DOHH2 (cell line): Measurements from ENCODE around the gene LDAH.

Experiments
- H3F3A ChIP-seq: fragments of 200-600 bp; sonication (generic), shearing (Covaris generic); 2 replicates; pipeline ENCODE4 v1.6.0; 2016; ENCODE audit warnings: antibody characterized with exemption, mild to moderate bottlenecking; ENCODE audit not compliant: control insufficient read depth, insufficient read depth
- H3K27ac ChIP-seq: fragments of 200-600 bp; sonication (generic); 2 replicates; pipeline ENCODE4 v1.5.1; 2014; ENCODE audit warnings: low read depth, mild to moderate bottlenecking, low read length, moderate library complexity
- H3K27me3 ChIP-seq: fragments of 200-600 bp; sonication (generic); 2 replicates; pipeline ENCODE4 v1.6.1; 2014; ENCODE audit warnings: mild to moderate bottlenecking, low read length, mixed read lengths; ENCODE audit not compliant: control insufficient read depth
- H3K36me3 ChIP-seq: fragments of 200-600 bp; sonication (generic); 2 replicates; pipeline ENCODE4 v1.6.1; 2014; ENCODE audit warnings: mild to moderate bottlenecking, low read length, moderate library complexity, mixed read lengths; ENCODE audit not compliant: control insufficient read depth
- H3K4me1 ChIP-seq: fragments of 200-600 bp; sonication (generic); 2 replicates; pipeline ENCODE4 v1.6.1; 2014; ENCODE audit warnings: mild to moderate bottlenecking, low read length, mixed read lengths; ENCODE audit not compliant: control insufficient read depth
- H3K4me2 ChIP-seq: fragments of 200-600 bp; sonication (generic); 2 replicates; pipeline ENCODE4 v1.6.0; 2014; ENCODE audit warnings: mild to moderate bottlenecking, low read length, moderate library complexity
- H3K4me3 ChIP-seq: fragments of 200-600 bp; sonication (generic); 2 replicates; pipeline ENCODE4 v1.5.1; 2014; ENCODE audit warnings: mild to moderate bottlenecking, low read length, mixed read lengths
- H3K79me2 ChIP-seq: fragments of 200-600 bp; sonication (generic); 2 replicates; pipeline ENCODE4 v1.6.1; 2014; ENCODE audit warnings: mild to moderate bottlenecking, low read length, mixed read lengths; ENCODE audit not compliant: control insufficient read depth
- H3K9me2 ChIP-seq: fragments of 200-600 bp; sonication (generic); replicated peaks from 2 replicates; pipeline ENCODE4 v1.6.1; 2014; ENCODE audit warnings: mild to moderate bottlenecking, low read length, mixed read lengths; ENCODE audit not compliant: control insufficient read depth
- H3K9me3 ChIP-seq: fragments of 200-600 bp; sonication (generic); 2 replicates; pipeline ENCODE4 v1.6.1; 2014; ENCODE audit warnings: antibody characterized with exemption, low read length, mixed read lengths; ENCODE audit not compliant: control insufficient read depth, insufficient read depth
- H4K20me1 ChIP-seq: fragments of 200-600 bp; sonication (generic); 2 replicates; pipeline ENCODE4 v1.6.0; 2014; ENCODE audit warnings: low read depth, mild to moderate bottlenecking, antibody characterized with exemption, low read length, moderate library complexity; ENCODE audit not compliant: control insufficient read depth, insufficient read depth
- CTCF ChIP-seq: fragments of 200-600 bp; sonication (generic); IDR thresholded peaks from one replicate; pipeline ENCODE4 v1.5.1; 2014; ENCODE audit warnings: antibody characterized with exemption, mild to moderate bottlenecking, low read depth, low read length; ENCODE audit not compliant: poor library complexity, severe bottlenecking
- EZH2phosphoT487 ChIP-seq: fragments of 200-600 bp; sonication (generic); IDR thresholded peaks from 2 replicates; pipeline ENCODE4 v1.6.1; 2017; ENCODE audit warnings: borderline replicate concordance, mild to moderate bottlenecking, antibody characterized with exemption, low read length, moderate library complexity, mixed read lengths

The LDAH gene

DNA sequence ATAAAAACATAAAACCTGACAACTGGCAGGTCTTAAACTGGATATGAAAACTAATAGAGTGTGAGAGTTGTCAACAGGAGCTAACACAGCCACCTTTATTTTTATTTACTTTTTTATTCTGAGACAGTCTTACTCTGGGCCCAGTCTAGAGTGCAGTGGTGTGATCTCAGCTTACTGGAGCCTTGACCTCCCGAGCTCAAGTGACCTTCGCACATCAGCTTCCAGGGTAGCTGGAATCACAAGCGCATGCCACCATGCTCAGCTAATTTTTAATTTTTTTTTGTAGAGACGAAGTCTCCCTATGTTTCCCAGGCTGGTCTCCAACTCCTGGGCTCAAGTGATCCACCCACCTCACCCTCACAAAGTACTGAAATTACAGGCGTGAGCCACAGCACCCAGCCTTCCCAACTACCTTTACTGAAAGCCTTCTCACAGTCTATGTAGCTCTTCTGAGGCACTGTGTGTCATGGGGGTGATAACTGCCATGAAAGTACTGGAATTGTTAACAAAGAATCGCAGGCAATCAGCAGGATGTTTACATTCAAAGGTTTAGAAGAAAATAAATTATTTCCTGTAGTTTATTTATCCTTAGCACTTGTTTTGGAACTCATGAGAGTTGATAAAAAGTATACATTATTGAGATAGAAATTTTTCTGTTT is 131.7 kb downstream of the LDAH start:
- no peaks in the 10 kb centered on the region for H3K27me3 ChIP-seq
- H3K79me2 ChIP-seq: no peaks in the 10 kb centered on the region
- H4K20me1 ChIP-seq: no peaks in the 10 kb centered on the region
- TF ChIP-seq EZH2phosphoT487 (no peak), CTCF (no peak)
- H3K4me2 ChIP-seq: no peak overlapping the region
- no peaks in the 10 kb centered on the region for H3K4me1 ChIP-seq
- H3K27ac ChIP-seq: no peak overlapping the region
- H3K9me2 ChIP-seq: no peaks in the 10 kb centered on the region
- H3K4me3 ChIP-seq: no peak overlapping the region
- no peaks in the 10 kb centered on the region for H3K9me3 ChIP-seq
- H3K36me3 ChIP-seq: peaks cover 23% of the 10 kb centered on the region
- no peaks in the 10 kb centered on the region for H3F3A ChIP-seq

- H4K20me1 ChIP-seq: no peaks in the 10 kb centered on the region
- H3K36me3 ChIP-seq: peaks cover 27% of the 10 kb centered on the region
- no peaks in the 10 kb centered on the region for H3K9me3 ChIP-seq
These were observed 133.3 kb downstream of the LDAH start for GRCh38 chr2:20689428-20690264.

DNA sequence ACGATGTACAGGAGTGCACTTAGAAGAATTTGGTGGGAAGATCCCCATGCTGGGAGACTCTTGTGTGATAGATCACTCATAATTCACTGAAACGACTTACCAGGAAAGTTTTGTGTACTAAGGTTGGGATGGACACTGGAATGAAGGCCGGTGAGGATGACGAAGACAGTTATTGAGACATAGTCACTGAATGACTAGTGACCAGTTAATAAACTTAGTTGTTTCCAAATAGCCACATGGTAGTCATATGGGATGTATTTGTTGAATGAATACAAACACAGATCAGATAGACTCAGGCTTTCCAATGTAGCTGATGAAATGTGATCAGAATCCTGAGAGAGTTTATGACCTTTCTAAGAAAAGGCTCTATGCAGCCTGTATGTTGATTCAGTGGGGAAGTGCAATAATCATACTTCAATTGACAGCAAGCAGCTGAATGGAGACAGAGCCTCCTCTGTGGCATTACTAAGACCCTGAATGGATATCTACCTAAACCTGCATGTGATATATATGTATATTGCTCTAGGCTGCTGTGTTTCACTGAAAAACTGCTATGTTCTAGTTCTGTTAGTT is 135.6 kb downstream of the LDAH start:
- Histone ChIP-seq H3K4me3 (no peak overlapping the region), H3F3A (no peaks in the 10 kb centered on the region), H3K36me3 (peaks cover 30% of the 10 kb centered on the region), H3K79me2 (no peaks in the 10 kb centered on the region), H3K9me3 (no peaks in the 10 kb centered on the region), H3K27me3 (no peaks in the 10 kb centered on the region), H3K9me2 (no peaks in the 10 kb centered on the region), H3K27ac (no peak overlapping the region), H4K20me1 (no peaks in the 10 kb centered on the region), H3K4me1 (no peaks in the 10 kb centered on the region), H3K4me2 (no peak overlapping the region)
- TF ChIP-seq EZH2phosphoT487 (no peak), CTCF (no peak)

More at GRCh38 chr2:20689428-20690264, 133.3 kb downstream of the LDAH start:
- H3K9me2 ChIP-seq: no peaks in the 10 kb centered on the region
- H3K27ac ChIP-seq: no peak overlapping the region
- H3K4me2 ChIP-seq: no peak overlapping the region
- no peaks in the 10 kb centered on the region for H3F3A ChIP-seq
- no peaks in the 10 kb centered on the region for H3K79me2 ChIP-seq
- TF ChIP-seq CTCF (no peak), EZH2phosphoT487 (no peak)
- no peak overlapping the region for H3K4me3 ChIP-seq
- H3K4me1 ChIP-seq: no peaks in the 10 kb centered on the region
- no peaks in the 10 kb centered on the region for H3K27me3 ChIP-seq
